Myocyte (in vitro differentiated cells): Measurements from ENCODE around the gene NR2C1. TPM values are rescaled to one million over a fixed set of nuclear protein-coding genes. Genes with fewer than 3 reads are reported as not detected.

ENCODE experiments used
- DNase-seq: peaks from one replicate; pipeline ENCODE4 v3.0.0-alpha.2; 2012; ENCODE audit warnings: low read depth
- total RNA-seq: library from RNA; depleted of rRNA; stranded (reverse); fragments of >200 nt; gene quantifications from 2 replicates; pipeline ENCODE4 v1.2.3, GENCODE V29; 2014

The NR2C1 gene
- total RNA-seq, 1 donor from 2014 or later, result 23.2 TPM

- DNase-seq, result no peak
These were observed 12.2 kb upstream of the NR2C1 start for GRCh38 chr12:95085612-95086011.

- DNase-seq, result peak; percentile 88
These were observed 10.5 kb upstream of the NR2C1 start for GRCh38 chr12:95083938-95084337.

GRCh38 chr12:95083471-95083870, 10.1 kb upstream of the NR2C1 start:
- no peak for DNase-seq

- no peak for DNase-seq
These were observed 3.9 kb upstream of the NR2C1 start for GRCh38 chr12:95077341-95077740.

- DNase-seq, result no peak
These were observed 1.3 kb upstream of the NR2C1 start for GRCh38 chr12:95074766-95075165.

- no peak for DNase-seq
These were observed 491 bp upstream of the NR2C1 start for GRCh38 chr12:95073698-95074520.

GRCh38 chr12:95070378-95070777, 3.0 kb downstream of the NR2C1 start:
- DNase-seq, result no peak

- no peak for DNase-seq
These were observed 7.1 kb downstream of the NR2C1 start for GRCh38 chr12:95066091-95066855.

GRCh38 chr12:95060951-95061350, 12.5 kb downstream of the NR2C1 start:
- no peak for DNase-seq

GRCh38 chr12:95059984-95060383, 13.4 kb downstream of the NR2C1 start:
- no peak for DNase-seq

GRCh38 chr12:95057424-95057823, 16.0 kb downstream of the NR2C1 start:
- DNase-seq, result no peak

GRCh38 chr12:95055057-95055456, 18.4 kb downstream of the NR2C1 start:
- no peak for DNase-seq

- DNase-seq, result peak; percentile 22
These were observed 19.2 kb downstream of the NR2C1 start for GRCh38 chr12:95054206-95054605.

- DNase-seq, result no peak
These were observed 22.2 kb downstream of the NR2C1 start for GRCh38 chr12:95051241-95051640.

GRCh38 chr12:95037906-95038305, 35.5 kb downstream of the NR2C1 start:
- DNase-seq, result no peak

- no peak for DNase-seq
These were observed 38.7 kb downstream of the NR2C1 start for GRCh38 chr12:95034750-95035149.

- no peak for DNase-seq
These were observed 50.9 kb downstream of the NR2C1 start for GRCh38 chr12:95022477-95022876.

- DNase-seq, result no peak
These were observed 55.9 kb downstream of the NR2C1 start for GRCh38 chr12:95017482-95017881.

- no peak for DNase-seq
These were observed 57.3 kb downstream of the NR2C1 start for GRCh38 chr12:95016120-95016519.

GRCh38 chr12:95014554-95014953, 58.9 kb downstream of the NR2C1 start:
- no peak for DNase-seq

- no peak for DNase-seq
These were observed 67.2 kb downstream of the NR2C1 start for GRCh38 chr12:95006206-95006605.

GRCh38 chr12:95004610-95005009, 68.8 kb downstream of the NR2C1 start:
- peak; percentile 6 for DNase-seq

GRCh38 chr12:95003921-95004272, 69.5 kb downstream of the NR2C1 start:
- no peak for DNase-seq
